Stromal cell of bone marrow (primary cell): ENCODE measurements around the gene DYTN.

ENCODE experiments used
- DNase-seq: peaks from one replicate; pipeline ENCODE4 v3.0.0-alpha.2; 2012; ENCODE audit warnings: low read depth

The DYTN gene

DNA sequence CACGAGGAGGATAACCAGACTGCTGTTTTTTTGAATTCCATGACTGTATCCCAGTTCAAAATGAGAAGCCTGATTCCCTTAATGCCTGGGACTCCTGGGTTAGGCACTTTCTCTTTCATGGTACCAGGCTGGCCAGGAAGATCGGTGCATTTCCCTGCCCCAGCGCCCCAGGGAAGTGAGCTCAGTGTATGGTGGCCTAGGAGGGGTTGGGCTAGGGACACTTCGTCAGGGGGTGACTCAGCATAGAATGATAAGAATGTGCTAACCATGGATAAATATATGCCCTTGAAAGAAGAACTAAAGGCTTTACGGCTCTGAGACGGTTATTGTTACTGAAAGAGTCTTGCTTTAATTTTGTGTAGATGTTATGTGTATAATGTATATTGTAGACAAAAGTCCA lies 103.4 kb downstream of the DYTN start:
- DNase-seq = no peak

DNA sequence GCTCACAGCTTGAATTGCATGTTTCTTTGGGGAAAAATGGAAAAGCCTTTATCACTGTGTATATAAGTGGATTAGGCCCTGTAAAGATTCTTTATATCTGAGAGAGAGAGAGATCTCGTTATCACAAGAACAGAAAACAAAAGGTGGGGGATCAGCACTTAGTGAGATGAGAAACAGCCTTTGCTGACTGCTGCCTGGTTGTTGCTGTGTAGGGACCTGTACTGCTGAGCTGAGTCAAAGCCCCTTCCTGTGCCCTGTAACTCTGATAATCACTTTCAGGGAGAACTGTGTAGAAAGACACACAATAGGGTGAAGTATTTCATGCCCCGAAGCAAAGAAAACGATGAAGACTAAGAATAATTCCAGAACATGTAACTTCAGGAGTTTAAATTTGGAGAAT lies 106.5 kb downstream of the DYTN start:
- no peak for DNase-seq

DNA sequence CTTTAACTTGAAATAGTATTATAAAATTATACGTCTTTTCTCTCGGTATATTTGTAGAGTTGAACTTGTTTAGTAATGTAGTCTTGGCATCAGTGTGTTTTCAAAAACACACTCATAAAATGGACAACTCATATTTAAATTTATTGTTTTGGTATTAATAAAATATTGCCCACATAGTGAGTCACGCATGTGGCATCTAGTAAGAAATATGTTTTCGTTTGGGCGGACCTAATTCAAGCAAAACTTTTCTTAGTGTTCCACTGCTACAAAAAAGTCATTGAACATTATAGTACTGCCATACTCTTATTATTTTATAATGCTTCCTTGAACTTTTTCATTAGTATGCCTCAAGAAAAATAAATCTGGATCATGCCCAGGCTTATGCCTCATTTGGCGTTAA lies 107.0 kb downstream of the DYTN start:
- DNase-seq = no peak

DNA sequence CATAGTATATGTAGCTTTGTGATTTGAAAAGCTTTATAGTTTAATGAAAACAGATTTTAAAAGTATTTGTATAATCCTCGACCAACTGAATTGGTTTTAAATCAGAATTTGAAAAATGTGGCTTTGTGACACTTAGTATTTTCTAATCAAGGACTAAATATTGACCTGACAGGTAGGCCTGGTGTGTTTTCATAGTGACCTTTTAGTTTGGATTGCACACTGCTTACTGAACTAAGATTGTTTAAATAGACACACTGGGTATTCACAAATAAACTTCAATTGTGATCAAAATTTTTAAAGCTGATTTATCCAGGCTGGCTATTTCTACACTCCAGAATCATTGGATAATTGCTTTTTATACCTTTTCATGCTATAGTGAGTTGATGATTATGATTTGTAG lies 107.7 kb downstream of the DYTN start:
- no peak for DNase-seq

DNA sequence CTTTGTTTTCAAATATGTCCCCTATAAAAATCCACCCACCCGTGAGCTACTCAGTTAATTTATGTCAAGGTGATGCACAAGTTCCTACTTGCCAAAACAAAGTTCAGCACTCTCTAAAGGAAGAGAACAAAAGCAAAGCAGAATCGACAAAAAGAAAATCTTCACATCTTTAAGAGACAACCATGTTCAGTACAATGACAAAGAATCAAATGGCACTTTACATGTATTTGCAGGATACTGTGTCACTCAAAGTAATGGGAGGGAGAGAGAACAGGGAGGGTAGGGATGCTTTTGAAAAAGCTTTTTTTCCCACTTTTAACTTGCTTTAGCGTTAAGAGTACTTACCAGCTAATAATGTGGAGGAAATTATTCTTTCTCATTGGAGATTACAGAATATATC lies 115.0 kb downstream of the DYTN start:
- no peak for DNase-seq
